Measurements from ENCODE around the gene PLEKHB2. TPM values are rescaled to one million over a fixed set of nuclear protein-coding genes. Genes with fewer than 3 reads are reported as not detected.
"Not testable (repeated sequence)": the region's sequence is repeated elsewhere in the genome, so short reads cannot be mapped to it uniquely, and the experiment has no call there.

PLEKHB2 gene
- total RNA-seq, 1 donor = 79.3 TPM

DNA sequence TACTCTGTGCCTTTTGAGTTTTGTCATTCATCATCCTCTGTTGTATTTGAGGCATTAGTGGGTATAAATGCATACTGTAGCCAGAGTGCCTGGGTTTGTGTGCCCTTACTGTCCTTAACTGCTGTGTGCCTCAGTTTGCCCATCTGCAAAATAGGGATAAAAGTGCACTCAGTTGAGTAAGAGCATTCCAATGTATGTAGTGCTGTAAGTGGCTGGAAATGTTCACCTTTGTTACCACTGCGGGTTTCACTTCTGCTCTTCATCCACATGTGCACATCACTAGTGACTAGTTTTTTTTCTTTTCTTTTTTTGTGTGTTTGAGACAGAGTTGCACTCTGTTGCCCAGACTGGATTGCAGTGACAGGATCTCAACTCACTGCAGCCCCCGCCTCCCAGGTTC, 39.9 kb downstream of the PLEKHB2 start:
- H3K4me2 ChIP-seq (ENCODE audit: insufficient read depth, low read length) = no peak overlapping the region
- H3K4me1 ChIP-seq (ENCODE audit: insufficient read depth, low read length) = peaks cover 9% of the 10 kb centered on the region
- H3K36me3 ChIP-seq (ENCODE audit: insufficient read depth, low read length) = peaks cover 39% of the 10 kb centered on the region
- H2AFZ ChIP-seq (ENCODE audit: low read length) = no peak overlapping the region
- no peaks in the 10 kb centered on the region for H3K9me3 ChIP-seq (ENCODE audit: low read depth, low read length)
- H3K79me2 ChIP-seq (ENCODE audit: insufficient read depth, low read length) = peaks cover 42% of the 10 kb centered on the region
- H3K4me3 ChIP-seq (ENCODE audit: insufficient read depth, low read length) = no peak overlapping the region
- no peaks in the 10 kb centered on the region for H3K27me3 ChIP-seq (ENCODE audit: insufficient read depth, low read length)
- H3K27ac ChIP-seq (ENCODE audit: low read depth, low read length) = no peak overlapping the region
- peaks cover 13% of the 10 kb centered on the region for H4K20me1 ChIP-seq (ENCODE audit: insufficient read depth, low read length)
- no peak for DNase-seq (ENCODE audit: insufficient read length, low spot score, missing footprints)
- TF ChIP-seq, protein P1, sequence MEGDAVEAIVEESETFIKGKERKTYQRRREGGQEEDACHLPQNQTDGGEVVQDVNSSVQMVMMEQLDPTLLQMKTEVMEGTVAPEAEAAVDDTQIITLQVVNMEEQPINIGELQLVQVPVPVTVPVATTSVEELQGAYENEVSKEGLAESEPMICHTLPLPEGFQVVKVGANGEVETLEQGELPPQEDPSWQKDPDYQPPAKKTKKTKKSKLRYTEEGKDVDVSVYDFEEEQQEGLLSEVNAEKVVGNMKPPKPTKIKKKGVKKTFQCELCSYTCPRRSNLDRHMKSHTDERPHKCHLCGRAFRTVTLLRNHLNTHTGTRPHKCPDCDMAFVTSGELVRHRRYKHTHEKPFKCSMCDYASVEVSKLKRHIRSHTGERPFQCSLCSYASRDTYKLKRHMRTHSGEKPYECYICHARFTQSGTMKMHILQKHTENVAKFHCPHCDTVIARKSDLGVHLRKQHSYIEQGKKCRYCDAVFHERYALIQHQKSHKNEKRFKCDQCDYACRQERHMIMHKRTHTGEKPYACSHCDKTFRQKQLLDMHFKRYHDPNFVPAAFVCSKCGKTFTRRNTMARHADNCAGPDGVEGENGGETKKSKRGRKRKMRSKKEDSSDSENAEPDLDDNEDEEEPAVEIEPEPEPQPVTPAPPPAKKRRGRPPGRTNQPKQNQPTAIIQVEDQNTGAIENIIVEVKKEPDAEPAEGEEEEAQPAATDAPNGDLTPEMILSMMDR (IDR thresholded peaks at IDR 0.05; ENCODE audit: extremely low read depth, low read depth, low read length) = no peak

DNA sequence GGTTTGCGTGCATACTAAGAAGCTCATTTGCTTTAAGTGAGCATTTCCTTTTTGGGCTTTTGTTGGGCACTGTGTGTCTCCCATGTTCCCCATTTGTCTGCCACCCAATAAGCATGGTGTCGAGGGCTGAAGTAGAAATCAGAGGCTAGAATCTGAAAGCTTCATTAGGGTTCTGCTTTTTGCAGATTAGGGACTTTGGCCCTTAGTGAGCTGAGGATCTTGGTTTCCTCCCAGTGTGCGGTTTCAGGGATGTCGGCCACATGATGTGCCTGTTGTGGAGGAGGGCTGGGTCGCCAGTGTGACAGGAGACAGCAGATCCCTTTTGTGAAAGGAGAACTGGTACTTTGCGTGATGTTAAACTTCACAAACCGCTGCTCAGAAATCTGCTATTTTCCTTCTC, 41.1 kb downstream of the PLEKHB2 start:
- Histone ChIP-seq H3K79me2 (ENCODE audit: insufficient read depth, low read length) (peaks cover 31% of the 10 kb centered on the region), H3K4me2 (ENCODE audit: insufficient read depth, low read length) (no peak overlapping the region), H3K9me3 (ENCODE audit: low read depth, low read length) (no peaks in the 10 kb centered on the region), H3K4me3 (ENCODE audit: insufficient read depth, low read length) (no peak overlapping the region), H4K20me1 (ENCODE audit: insufficient read depth, low read length) (peaks cover 13% of the 10 kb centered on the region), H3K4me1 (ENCODE audit: insufficient read depth, low read length) (peaks cover 9% of the 10 kb centered on the region), H3K27me3 (ENCODE audit: insufficient read depth, low read length) (no peaks in the 10 kb centered on the region), H3K36me3 (ENCODE audit: insufficient read depth, low read length) (peaks cover 36% of the 10 kb centered on the region), H2AFZ (ENCODE audit: low read length) (no peak overlapping the region), H3K27ac (ENCODE audit: low read depth, low read length) (no peak overlapping the region)
- peak; percentile 13 for DNase-seq (ENCODE audit: insufficient read length, low spot score, missing footprints)
- TF ChIP-seq, protein P1 (IDR thresholded peaks at IDR 0.05; ENCODE audit: extremely low read depth, low read depth, low read length) = no peak

DNA sequence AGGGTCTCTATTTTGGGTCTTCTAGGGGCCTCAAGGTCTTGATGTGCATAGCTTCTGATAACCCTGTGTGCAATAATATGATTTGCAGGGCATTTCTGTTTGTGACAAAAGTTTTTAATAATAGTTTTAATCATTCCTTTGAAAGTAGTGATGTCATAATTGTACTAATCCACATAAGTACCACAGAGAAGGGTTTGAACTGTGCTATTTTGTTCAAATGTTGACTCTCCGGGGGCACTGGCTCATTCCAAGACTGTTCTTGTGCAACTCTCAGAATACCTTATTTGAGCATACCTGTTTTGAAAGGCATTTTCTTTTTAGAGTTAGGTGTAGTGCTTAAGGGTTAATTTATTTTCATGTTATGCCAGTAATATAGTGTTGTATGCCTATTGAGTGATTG, 41.6 kb downstream of the PLEKHB2 start:
- H3K9me3 ChIP-seq (ENCODE audit: low read depth, low read length) = no peaks in the 10 kb centered on the region
- TF ChIP-seq, protein P1 (IDR thresholded peaks at IDR 0.05; ENCODE audit: extremely low read depth, low read depth, low read length) = no peak
- H3K36me3 ChIP-seq (ENCODE audit: insufficient read depth, low read length) = peaks cover 34% of the 10 kb centered on the region
- no peak for DNase-seq (ENCODE audit: insufficient read length, low spot score, missing footprints)
- H3K4me1 ChIP-seq (ENCODE audit: insufficient read depth, low read length) = peaks cover 9% of the 10 kb centered on the region
- H3K4me2 ChIP-seq (ENCODE audit: insufficient read depth, low read length) = no peak overlapping the region
- no peak overlapping the region for H2AFZ ChIP-seq (ENCODE audit: low read length)
- H3K27ac ChIP-seq (ENCODE audit: low read depth, low read length) = no peak overlapping the region
- H4K20me1 ChIP-seq (ENCODE audit: insufficient read depth, low read length) = peaks cover 13% of the 10 kb centered on the region
- peaks cover 28% of the 10 kb centered on the region for H3K79me2 ChIP-seq (ENCODE audit: insufficient read depth, low read length)
- no peaks in the 10 kb centered on the region for H3K27me3 ChIP-seq (ENCODE audit: insufficient read depth, low read length)
- H3K4me3 ChIP-seq (ENCODE audit: insufficient read depth, low read length) = no peak overlapping the region

DNA sequence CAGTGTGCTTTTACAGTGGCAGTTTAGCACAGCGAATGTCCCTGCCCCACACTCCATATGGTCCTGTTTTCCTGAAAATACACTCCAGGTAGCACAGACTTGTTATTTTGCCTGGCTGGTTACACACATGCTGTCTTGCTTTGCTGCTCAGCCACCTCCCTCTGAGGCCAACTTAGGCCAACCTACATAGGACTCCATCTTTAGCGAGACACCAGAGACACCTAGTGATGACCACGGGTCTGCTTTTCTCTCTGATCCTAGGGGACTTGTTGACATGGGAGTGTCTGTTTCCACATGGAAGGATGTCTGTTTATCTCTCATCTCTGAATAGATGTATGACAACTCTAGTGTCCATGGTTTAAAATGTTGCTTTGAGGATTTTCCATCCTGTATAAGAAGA, 43.3 kb downstream of the PLEKHB2 start:
- Histone ChIP-seq H3K27ac (ENCODE audit: low read depth, low read length) (no peak overlapping the region), H3K4me2 (ENCODE audit: insufficient read depth, low read length) (no peak overlapping the region), H3K9me3 (ENCODE audit: low read depth, low read length) (no peaks in the 10 kb centered on the region), H4K20me1 (ENCODE audit: insufficient read depth, low read length) (peaks cover 13% of the 10 kb centered on the region), H3K36me3 (ENCODE audit: insufficient read depth, low read length) (peaks cover 24% of the 10 kb centered on the region), H2AFZ (ENCODE audit: low read length) (no peak overlapping the region), H3K4me1 (ENCODE audit: insufficient read depth, low read length) (peaks cover 5% of the 10 kb centered on the region), H3K27me3 (ENCODE audit: insufficient read depth, low read length) (no peaks in the 10 kb centered on the region), H3K4me3 (ENCODE audit: insufficient read depth, low read length) (no peak overlapping the region), H3K79me2 (ENCODE audit: insufficient read depth, low read length) (peaks cover 17% of the 10 kb centered on the region)
- no peak for DNase-seq (ENCODE audit: insufficient read length, low spot score, missing footprints)
- TF ChIP-seq, protein P1 (IDR thresholded peaks at IDR 0.05; ENCODE audit: extremely low read depth, low read depth, low read length) = no peak

DNA sequence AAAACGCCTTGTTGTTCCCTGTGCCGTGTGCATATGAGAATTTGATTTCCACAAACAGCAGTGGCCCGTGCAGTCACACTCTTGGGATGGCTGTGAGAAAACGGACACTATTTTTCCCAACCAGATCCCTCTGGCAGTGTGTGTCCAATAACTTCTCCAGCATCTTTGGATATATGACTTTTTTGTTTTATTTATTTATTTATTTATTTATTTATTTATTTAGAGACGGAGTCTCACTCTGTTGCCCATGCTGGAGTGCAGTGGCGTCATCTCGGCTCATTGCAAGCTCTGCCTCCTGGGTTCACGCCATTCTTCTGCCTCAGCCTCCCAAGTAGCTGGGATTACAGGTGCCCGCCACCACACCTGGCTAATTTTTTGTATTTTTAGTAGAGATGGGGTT, 45.0 kb downstream of the PLEKHB2 start:
- not testable (repeated sequence) for H3K27me3 ChIP-seq (ENCODE audit: insufficient read depth, low read length); H2AFZ ChIP-seq (ENCODE audit: low read length)

More for the DNA sequence above, 45.0 kb downstream of the PLEKHB2 start:
- H3K36me3 ChIP-seq (ENCODE audit: insufficient read depth, low read length) = peaks cover 16% of the 10 kb centered on the region
- DNase-seq (ENCODE audit: insufficient read length, low spot score, missing footprints); H3K4me1 ChIP-seq (ENCODE audit: insufficient read depth, low read length); H3K4me3 ChIP-seq (ENCODE audit: insufficient read depth, low read length); H3K27ac ChIP-seq (ENCODE audit: low read depth, low read length); H3K4me2 ChIP-seq (ENCODE audit: insufficient read depth, low read length); H3K9me3 ChIP-seq (ENCODE audit: low read depth, low read length); H3K79me2 ChIP-seq (ENCODE audit: insufficient read depth, low read length); H4K20me1 ChIP-seq (ENCODE audit: insufficient read depth, low read length): not testable (repeated sequence)

All from osteoblast (primary cell).